NCI-H146 treated with DMSO at 0.1 percent for 48 hours (cell line): ENCODE measurements around the gene WASF3.
"Not testable (repeated sequence)": the region's sequence is repeated elsewhere in the genome, so short reads cannot be mapped to it uniquely, and the experiment has no call there.

ENCODE experiments used
- DNase-seq: peaks from one replicate; lab custom pipeline; 2025; ENCODE audit not compliant: unreplicated experiment; lab: John Stamatoyannopoulos, UW

Gene WASF3

DNA sequence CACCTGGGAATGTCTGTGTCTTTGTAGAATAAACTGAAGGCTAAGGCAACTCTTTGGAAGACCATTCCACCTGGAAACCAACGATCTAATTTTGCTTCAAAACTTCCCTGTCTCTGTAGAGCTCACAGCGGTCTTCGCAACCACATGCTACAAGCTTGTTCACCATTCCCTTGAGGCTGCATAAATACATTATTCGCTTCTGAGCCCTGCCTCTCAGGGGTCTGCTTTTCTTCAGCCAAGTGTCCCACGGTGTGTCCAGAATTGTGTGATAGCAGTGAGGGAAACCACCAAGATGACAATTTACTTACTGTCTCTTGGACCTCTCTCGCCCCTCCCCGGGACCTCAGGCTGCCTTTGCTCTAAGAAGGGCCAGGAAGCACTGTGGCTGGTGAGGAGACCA lies 152.0 kb downstream of the WASF3 start:
- DNase-seq: no peak

DNA sequence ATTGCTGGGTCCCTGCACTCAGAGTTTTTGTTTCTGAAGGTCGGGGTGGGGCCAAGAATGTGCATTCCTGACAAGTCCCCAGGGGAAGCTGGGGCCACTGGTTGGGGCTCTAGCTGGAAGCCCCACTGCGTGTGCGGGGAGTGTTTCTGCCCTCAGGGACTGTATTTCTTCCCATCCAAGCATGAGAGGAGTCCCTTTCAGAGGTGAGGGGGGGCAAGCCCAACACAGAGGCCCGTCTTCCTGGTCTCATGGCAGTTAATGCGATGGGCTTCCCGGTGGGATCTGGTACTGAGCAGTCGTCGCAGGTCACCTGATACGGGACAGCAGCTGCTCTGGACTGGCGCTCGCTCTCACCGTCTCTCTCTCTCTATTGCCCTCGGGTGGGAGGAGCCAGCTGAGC lies 152.7 kb downstream of the WASF3 start:
- no peak for DNase-seq

DNA sequence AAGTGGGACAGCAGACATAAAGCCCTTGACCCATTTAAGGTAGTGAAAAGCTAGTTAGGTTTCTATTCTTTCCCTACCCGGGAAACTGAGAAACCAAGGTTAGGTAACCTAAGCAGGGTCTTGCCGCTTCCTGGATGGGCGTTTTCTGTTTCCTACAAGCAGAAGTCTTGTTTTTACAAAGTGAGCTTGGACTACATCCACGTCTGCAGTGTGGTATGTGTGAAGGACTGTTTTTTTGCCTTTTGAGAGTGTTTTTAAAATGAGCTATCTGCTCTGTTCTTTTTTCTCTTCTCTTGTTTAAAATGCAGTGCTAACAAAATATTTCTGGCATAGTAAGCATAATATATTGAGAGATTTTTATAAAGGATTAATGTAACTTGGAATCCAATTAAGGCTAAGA lies 153.7 kb downstream of the WASF3 start:
- no peak for DNase-seq

DNA sequence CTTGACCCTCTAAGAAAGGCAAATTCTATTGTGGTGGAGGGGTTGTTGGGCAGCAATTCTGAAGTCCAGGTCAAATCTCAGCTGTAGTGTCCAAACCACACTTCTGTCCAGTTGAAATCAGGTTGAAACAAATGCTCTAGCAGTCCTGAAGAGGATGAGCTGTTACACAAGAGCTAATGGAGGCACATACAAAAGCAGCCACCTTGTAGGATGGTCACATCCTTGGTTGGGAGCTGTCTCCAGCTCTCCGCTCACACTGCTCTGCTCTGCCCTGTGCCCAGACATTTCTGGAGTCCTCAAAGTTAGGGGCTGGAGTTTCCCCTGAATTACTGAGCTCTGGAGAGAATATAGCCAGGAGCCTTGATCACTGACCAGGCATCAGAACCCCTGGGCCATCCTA lies 155.9 kb downstream of the WASF3 start:
- no peak for DNase-seq

DNA sequence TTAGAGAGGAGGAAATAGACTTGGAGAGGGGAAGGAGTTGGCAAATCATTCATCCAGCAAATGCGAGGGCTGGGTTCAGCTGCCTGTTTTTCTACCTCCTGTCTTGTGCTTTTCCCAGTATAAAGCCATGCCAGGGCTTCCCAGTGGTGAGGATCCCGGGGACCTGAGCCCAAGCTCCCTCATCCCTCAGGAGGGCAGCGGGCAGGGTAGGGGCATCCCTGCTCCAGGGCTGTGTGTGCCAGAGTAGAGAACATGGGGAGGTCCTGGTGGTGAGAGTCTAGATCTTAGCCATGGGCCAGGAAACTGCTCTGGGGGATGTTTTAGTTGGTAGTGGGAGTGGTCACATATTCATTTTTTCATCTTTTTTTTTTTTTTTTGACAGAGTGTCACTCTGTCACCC lies 159.5 kb downstream of the WASF3 start:
- no peak for DNase-seq

DNA sequence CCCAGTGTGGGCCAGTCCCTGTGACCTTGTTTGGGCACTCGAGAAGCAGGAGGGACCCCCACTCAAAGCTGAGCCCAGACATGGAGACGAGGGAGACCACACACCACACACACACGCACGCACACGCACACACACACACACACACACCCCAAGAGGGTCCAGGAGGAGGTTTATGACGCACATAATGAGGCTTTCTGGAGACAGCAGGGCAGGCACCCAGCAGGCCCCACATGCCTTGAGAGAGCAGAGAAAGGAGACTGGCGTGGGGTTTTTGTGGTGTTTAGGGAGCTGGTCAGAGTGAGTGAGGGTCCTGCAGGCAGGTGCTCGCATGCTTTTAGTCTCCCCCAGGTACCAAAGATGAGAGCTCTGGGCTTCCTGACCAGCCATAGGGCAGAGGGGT lies 160.7 kb downstream of the WASF3 start:
- DNase-seq: no peak

DNA sequence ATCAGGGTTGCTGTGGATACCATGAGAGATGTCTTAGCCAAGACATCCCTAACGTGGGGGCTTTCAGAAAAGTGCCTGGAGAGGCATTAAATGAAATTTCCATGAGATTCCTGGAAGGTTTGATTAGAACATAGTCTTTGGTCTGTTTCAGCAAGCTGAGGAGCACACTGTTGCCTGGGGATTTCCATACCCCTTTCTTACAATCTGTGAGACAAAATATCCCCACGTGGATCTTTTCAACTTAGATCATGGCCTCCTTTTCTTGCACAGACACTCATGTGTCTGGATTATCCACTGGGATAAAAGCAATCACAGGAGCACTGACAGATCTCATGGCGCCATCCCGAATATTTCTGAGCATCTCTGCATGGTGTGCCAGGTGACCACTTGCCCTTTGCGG lies 161.4 kb downstream of the WASF3 start:
- no peak for DNase-seq

DNA sequence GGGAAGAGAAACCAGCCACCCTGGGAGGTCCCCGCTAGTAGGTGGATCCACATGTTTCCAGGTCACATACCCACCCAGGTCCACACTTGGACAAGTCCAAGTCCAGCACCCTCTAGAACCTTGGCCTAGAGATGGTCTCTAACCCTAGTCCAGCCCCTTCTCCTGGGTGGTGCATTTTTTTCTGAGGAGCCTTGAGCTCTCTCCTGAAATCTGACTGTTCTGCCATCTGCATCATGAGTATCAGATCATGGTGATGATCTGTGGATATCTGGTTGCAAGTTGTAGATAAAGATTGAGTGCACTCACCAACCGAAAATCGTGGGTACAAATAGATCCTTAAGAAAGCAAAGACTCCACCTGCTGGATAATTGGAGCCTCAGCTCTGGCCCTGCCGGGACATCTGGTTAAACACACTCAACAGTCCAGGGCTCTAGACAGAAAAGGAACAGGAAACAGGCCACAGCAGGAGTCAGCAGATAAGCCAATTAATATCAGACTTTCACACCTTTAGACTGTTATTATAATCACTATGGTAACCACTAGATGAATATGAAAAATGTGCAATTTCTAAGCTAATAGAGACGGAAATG lies 162.0 kb downstream of the WASF3 start:
- DNase-seq: peak; percentile 97

DNA sequence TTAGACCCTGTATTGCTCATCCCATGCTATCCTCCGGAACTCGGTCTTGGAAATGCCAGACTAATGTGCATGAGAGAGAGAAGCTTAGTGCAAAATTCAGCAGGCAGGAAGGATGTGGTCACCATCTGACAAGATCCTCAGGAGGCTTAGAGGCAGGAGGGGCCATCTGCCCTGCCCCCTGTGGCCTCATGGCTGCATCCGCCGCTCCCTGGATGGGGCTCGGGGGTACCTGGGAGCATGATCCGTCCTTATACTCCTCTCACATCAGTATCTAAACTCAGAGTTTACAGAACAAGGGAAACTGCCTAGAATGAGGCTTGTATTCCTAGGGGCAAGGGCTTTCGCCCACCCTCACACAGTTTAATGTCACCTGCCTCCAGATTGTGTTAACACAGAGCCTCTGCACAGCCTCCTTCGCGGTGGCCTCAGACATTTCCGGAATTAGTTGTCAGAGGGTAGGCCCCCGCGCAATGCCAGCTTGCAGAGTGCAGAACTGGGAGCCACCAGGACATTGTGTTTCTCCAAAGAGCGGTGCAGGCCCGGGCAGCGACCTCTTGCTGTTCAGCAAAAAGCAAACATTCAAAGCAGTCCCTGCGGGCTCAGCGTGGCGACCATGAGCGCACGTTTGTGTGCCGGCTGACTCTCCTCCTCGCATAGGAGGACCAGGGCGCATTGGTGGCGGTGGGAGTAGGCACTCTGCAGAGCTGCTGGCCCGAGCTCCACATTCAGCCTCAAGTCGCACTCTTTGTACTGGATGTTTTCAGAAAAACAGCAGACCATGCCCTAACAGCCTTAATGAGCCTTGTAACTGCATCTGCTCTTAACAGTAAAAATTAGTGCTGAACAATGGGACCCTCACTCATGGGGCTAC lies 164.0 kb downstream of the WASF3 start:
- DNase-seq: peak; percentile 80

DNA sequence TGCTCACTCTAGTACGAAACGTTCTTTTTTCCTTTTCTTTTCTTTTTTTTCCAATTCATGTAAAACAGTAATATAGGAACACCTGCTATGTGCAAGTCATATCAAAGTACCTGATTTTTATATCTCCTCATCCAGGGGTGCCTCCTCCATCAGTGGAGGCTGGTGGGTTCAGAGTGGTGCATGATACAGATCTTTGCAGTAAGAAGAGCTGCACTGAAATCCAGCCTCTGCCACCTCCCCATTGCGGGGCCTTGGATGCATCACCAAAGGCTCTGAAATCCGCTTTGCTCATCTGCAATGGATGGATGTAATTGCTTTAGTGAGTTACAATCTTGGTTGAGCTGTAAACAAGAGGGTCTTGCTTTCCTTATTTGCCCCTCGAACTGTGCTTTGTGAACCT lies 164.8 kb downstream of the WASF3 start:
- DNase-seq: no peak

DNA sequence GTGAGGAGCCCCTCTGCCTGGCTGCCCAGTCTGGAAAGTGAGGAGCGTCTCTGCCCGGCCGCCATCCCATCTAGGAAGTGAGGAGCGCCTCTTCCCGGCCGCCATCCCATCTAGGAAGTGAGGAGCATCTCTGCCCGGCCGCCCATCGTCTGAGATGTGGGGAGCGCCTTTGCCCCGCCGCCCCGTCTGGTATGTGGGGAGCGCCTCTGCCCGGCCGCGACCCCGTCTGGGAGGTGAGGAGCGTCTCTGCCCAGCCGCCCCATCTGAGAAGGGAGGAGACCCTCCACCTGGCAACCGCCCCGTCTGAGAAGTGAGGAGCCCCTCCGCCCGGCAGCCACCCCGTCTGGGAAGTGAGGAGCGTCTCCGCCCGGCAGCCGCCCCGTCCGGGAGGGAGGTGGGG lies 166.1 kb downstream of the WASF3 start:
- DNase-seq: not testable (repeated sequence)

DNA sequence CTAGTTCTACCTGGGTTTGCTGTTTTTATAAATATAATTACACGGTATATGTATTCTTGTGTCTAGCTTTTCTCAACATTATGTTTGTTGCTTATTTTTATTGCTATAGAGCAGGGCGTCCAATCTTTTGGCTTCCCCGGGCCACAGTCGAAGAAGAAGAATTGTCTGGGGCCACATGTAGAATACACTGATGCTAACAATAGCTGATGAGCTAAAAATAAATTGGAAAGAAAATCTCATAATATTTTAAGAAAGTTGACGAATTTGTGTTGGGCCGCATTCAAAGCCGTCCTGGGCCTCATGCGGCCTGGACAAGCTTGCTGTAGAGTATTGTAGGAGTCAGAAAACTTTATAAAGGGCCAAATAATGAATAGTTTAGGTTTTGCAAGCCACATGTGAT lies 169.2 kb downstream of the WASF3 start:
- DNase-seq: no peak

DNA sequence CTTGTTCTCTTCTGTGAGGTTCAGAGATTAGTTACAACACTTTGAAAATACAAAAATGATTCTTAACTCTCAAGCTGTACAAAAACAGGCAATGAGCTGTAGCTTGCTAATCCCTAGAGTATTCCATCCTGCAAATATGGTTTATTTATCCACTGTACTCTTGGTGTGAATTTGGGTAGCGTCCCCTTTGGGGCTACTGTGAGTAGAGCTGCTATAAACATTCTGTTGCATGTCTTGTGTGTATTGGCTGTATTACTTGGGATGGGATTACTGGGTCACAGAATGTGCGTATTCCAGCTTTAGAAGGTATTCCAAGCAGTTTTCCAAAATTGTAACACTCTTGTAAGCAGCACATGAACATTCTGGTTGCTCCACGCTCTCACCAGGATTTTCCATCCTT lies 169.6 kb downstream of the WASF3 start:
- no peak for DNase-seq

DNA sequence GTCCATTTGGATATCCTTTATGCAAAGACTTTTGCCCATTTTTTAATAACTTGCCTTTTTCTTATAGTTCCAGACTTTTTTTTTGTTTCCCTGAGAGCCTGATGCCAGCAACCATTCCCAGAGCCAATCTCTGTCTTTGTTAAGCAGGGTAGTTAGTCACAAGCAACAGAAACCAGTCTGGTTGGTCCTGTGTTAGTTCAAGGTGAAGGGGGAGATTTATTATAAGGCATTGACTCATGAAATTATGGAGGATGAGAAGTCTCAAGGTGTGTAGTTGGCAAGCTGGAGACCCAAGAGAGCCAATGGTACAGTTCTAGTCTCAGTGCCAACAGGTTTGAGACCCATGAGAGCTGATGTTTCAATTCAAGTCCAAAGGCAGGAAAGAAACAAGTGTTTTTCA lies 170.2 kb downstream of the WASF3 start:
- DNase-seq: peak; percentile 64

DNA sequence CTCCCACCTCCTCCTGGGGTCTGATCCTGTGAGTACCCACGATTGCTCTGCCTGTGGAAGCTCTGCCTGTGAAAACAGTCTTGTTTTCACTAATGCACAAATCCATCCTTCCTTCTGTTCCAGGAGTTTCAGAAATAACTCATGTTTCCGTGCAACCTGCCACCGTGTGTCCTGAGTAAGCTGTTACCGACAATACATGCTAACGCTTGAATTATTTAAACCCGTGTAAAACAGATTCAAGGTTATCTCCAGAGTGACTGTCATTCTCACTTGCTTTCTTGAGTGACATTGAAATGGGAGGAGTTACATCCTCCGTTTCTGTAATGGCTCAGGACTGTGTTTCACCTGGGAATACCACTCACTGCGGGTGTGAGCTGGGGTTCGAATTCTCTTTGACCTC lies 178.2 kb downstream of the WASF3 start:
- DNase-seq: no peak
